Adrenal gland (tissue), 5 donors: Measurements from ENCODE around the gene PDIA4.
"Not testable (repeated sequence)": the region's sequence is repeated elsewhere in the genome, so short reads cannot be mapped to it uniquely, and the experiment has no call there.

Experiments used
- POLR2A ChIP-seq, 2 donors: fragments of 450-650 bp; IDR thresholded peaks; one replicate each; pipeline ENCODE4 v1.6.1; 2017; ENCODE audit warnings: antibody characterized with exemption in 2 of 2, mild to moderate bottlenecking in 2 of 2, moderate library complexity in 1 of 2
- TF ChIP-seq, protein P1 (sequence below), 6 experiments: fragments of 450-650 bp in 4 of 6; fragments of 200-600 bp in 2 of 6; sonication (generic) in 1 of 6; IDR thresholded peaks; 1 replicate in 5 of 6; 2 replicates in 1 of 6; pipeline versions ENCODE4 v1.5.1 to v1.8.0; 2016 to 2021; ENCODE audit warnings: antibody characterized with exemption in 6 of 6, mild to moderate bottlenecking in 2 of 6, moderate library complexity in 1 of 6
- donor health status: DM: no; HTN: no; CAD: no.

DNA sequence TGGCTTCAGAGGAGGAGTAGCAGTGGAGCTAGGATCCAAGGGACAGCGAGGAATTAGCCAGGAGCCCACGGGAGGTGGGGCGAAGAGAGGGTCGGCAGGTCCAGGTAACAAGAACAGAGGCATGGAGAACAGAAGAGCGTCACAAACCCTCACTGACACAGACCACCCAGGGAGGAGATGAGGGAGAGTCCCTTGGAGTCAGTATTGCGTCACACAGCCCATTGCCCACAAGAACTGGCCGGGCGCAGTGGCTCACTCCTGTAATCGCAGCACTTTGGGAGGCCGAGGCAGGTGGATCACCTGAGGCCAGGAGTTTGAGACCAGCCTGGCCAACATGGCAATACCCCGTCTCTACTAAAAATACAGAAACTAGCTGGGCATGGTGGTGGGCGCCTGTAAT lies 15.6 kb downstream of the PDIA4 start:
- TF ChIP-seq, protein P1, sequence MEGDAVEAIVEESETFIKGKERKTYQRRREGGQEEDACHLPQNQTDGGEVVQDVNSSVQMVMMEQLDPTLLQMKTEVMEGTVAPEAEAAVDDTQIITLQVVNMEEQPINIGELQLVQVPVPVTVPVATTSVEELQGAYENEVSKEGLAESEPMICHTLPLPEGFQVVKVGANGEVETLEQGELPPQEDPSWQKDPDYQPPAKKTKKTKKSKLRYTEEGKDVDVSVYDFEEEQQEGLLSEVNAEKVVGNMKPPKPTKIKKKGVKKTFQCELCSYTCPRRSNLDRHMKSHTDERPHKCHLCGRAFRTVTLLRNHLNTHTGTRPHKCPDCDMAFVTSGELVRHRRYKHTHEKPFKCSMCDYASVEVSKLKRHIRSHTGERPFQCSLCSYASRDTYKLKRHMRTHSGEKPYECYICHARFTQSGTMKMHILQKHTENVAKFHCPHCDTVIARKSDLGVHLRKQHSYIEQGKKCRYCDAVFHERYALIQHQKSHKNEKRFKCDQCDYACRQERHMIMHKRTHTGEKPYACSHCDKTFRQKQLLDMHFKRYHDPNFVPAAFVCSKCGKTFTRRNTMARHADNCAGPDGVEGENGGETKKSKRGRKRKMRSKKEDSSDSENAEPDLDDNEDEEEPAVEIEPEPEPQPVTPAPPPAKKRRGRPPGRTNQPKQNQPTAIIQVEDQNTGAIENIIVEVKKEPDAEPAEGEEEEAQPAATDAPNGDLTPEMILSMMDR (IDR thresholded peaks at IDR 0.05) = not testable (repeated sequence)
- TF ChIP-seq POLR2A (IDR thresholded peaks at IDR 0.05) = not testable (repeated sequence)
